ENCODE measurements around the gene FLII.

Gene FLII

DNA sequence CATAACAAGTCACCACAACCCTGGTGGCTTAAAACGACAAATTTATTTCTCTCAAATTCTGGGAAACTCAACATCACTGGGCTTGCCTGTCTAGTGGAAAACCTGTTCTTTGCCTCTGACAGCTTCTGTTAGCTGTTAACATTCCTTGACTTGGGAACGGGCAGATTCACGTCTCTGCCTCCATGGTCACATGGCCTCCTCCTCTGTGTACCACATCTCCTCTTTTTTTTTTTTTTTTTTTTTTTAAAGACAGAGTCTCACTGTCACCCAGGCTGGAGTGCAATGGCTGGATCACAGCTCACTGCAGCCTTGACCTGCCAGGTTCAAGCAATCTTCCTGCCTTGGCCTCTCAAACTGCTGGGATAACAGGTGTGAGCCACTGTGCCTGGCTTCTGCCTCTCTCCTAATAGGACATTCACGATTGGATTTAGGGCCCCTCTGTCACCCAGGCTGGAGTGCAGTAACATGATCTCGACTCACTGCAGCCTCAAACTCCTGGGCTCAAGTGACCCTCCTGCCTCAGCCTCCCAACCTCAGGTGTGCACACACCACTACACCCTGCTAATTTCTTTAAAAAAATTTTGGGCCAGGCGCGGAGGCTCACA, 44.8 kb downstream of the FLII start:
- DNase-seq = no peak

- no peak for DNase-seq
Measured at GRCh38 chr17:18208092-18208491, 50.4 kb downstream of the FLII start.

DNA sequence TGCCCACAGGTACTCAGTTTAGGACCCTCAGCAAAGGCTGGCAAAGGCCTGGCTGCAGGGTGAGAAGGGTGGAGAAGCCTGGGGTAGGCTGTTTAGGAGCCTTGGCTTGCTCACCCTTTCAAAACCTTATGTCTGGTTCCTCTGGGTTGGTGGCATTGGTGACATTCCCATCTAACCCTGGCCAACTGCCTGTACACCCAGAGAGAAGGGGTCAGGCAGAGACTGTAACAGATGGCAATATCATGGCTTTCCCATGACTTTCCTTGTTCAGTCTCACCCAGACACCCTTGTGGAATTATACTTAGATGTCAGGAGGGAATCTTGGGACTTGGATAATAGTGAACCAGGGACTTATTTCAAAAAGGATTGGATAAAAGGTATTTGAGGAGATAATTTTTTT, 51.6 kb downstream of the FLII start:
- DNase-seq = no peak

DNA sequence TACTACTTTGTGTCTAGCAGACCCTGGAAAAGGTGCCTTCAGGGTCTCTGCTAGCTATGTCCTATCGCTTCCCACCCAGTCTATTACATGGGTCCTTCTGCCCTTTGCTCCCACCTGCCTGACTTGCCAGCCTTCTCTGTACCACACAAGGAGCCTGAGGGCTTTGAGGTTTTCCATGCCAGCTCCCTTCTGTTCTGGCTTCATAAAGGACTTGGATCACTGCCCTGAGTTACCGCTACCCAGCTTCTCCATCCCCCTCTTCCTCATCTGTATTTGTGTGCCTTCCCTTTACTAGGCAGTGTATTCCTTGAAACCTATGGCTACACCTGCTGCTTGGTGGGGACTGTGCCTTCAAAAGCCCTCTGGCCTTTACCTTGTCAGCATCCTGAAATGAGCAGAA, 52.7 kb downstream of the FLII start:
- DNase-seq = no peak

GRCh38 chr17:18203308-18203707, 55.2 kb downstream of the FLII start:
- DNase-seq = no peak

DNA sequence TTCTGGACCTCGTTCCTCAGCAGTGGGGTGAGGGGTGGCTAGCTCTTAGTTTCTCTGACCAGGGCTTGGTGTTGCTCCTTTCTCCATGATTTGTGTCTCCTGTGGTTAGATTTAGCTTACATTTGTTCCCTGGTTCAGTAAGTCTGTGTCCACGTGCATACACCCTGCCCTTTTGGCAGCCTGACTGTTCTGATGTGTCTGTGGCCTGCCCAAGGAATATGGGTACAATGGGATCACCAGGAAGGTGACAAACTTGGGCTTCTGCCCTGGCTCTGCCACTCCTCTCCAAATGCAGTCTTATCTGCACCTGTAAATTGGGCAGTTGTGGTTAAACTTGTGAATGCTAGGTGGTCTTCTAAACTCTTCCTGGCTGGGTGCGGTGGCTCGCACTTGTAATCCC, 57.4 kb downstream of the FLII start:
- DNase-seq = no peak

DNA sequence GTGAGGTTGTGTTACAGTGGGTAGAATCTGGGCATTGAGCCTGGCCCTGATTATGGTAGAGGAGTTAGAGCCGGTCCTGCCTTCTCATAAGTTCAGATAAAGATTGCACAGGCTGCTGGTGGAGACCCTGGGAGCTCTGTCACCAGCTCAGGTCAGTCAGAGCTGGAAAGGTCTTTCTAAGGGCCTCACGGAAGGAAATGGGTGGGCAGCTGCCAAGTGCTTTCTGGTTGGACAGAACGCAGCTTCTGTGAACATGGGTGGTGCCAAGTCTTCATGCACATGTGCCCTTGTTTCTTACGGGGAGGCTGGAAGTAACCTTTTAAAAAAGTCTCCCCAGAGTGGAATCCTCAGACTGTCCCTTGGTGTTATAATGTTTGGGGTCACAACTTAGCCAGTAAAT, 60.0 kb downstream of the FLII start:
- DNase-seq = no peak

DNA sequence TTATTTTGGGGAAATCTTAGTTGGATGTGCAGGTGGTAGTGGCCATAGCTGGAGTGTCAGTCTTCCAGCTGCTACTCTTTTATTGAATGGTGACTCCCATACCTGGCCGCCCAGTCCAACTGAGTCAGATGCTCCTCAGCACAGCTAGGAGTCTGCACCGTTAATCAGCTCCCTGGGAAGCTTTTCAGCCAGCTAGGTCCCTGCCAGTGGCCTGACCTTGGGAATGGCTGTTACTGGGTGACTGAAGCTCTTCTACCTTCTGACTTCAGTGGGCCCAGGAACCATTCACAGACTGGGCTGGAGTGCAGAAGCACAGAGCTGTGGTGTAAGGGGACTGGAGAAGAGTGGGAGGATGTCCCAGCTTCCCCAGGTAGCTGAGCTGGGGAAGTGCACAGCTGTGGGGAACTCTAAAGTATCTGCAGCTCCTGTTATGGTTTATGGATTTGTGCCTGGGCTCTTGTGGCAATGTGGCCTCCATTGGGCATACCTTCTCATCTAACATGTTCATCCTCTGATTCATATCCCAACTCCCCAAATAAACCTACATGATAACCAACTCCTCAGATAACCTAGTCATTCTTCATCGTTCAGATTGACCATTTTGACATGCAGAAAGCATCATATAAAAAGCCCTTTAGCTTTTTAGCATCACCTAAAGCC, 60.9 kb downstream of the FLII start:
- no peak for DNase-seq

DNA sequence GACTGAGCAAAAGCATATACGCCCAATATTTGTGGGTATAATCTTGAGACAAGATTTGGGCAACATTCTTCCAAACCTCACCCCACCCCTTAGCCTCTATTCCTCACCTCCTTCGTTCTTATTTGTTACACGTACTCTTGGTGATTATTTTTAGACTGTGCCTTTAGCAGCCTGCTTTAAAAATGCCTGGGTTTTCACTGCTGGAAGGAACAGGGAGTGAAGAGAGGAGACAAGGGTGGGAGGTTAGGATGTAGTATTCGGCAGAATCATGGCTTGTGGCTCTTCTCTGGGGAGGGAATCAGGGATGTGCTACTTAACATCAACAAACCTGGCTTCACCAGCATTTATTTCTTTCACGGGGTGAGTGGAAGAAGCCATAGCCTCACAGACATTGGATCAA, 63.3 kb downstream of the FLII start:
- no peak for DNase-seq

Data from activated naive CD4-positive, alpha-beta T cell (primary cell).